DOHH2 (cell line): Measurements from ENCODE around the gene AGBL1.

Source experiments
- H3F3A ChIP-seq: fragments of 200-600 bp; sonication (generic), shearing (Covaris generic); 2 replicates; pipeline ENCODE4 v1.6.0; 2016; ENCODE audit warnings: antibody characterized with exemption, mild to moderate bottlenecking; ENCODE audit not compliant: control insufficient read depth, insufficient read depth
- H3K27ac ChIP-seq: fragments of 200-600 bp; sonication (generic); 2 replicates; pipeline ENCODE4 v1.5.1; 2014; ENCODE audit warnings: low read depth, mild to moderate bottlenecking, low read length, moderate library complexity
- H3K27me3 ChIP-seq: fragments of 200-600 bp; sonication (generic); 2 replicates; pipeline ENCODE4 v1.6.1; 2014; ENCODE audit warnings: mild to moderate bottlenecking, low read length, mixed read lengths; ENCODE audit not compliant: control insufficient read depth
- H3K36me3 ChIP-seq: fragments of 200-600 bp; sonication (generic); 2 replicates; pipeline ENCODE4 v1.6.1; 2014; ENCODE audit warnings: mild to moderate bottlenecking, low read length, moderate library complexity, mixed read lengths; ENCODE audit not compliant: control insufficient read depth
- H3K4me1 ChIP-seq: fragments of 200-600 bp; sonication (generic); 2 replicates; pipeline ENCODE4 v1.6.1; 2014; ENCODE audit warnings: mild to moderate bottlenecking, low read length, mixed read lengths; ENCODE audit not compliant: control insufficient read depth
- H3K4me2 ChIP-seq: fragments of 200-600 bp; sonication (generic); 2 replicates; pipeline ENCODE4 v1.6.0; 2014; ENCODE audit warnings: mild to moderate bottlenecking, low read length, moderate library complexity
- H3K4me3 ChIP-seq: fragments of 200-600 bp; sonication (generic); 2 replicates; pipeline ENCODE4 v1.5.1; 2014; ENCODE audit warnings: mild to moderate bottlenecking, low read length, mixed read lengths
- H3K79me2 ChIP-seq: fragments of 200-600 bp; sonication (generic); 2 replicates; pipeline ENCODE4 v1.6.1; 2014; ENCODE audit warnings: mild to moderate bottlenecking, low read length, mixed read lengths; ENCODE audit not compliant: control insufficient read depth
- H3K9me2 ChIP-seq: fragments of 200-600 bp; sonication (generic); replicated peaks from 2 replicates; pipeline ENCODE4 v1.6.1; 2014; ENCODE audit warnings: mild to moderate bottlenecking, low read length, mixed read lengths; ENCODE audit not compliant: control insufficient read depth
- H3K9me3 ChIP-seq: fragments of 200-600 bp; sonication (generic); 2 replicates; pipeline ENCODE4 v1.6.1; 2014; ENCODE audit warnings: antibody characterized with exemption, low read length, mixed read lengths; ENCODE audit not compliant: control insufficient read depth, insufficient read depth
- H4K20me1 ChIP-seq: fragments of 200-600 bp; sonication (generic); 2 replicates; pipeline ENCODE4 v1.6.0; 2014; ENCODE audit warnings: low read depth, mild to moderate bottlenecking, antibody characterized with exemption, low read length, moderate library complexity; ENCODE audit not compliant: control insufficient read depth, insufficient read depth
- EZH2phosphoT487 ChIP-seq: fragments of 200-600 bp; sonication (generic); IDR thresholded peaks from 2 replicates; pipeline ENCODE4 v1.6.1; 2017; ENCODE audit warnings: borderline replicate concordance, mild to moderate bottlenecking, antibody characterized with exemption, low read length, moderate library complexity, mixed read lengths
- TF ChIP-seq, protein P1 (sequence below): fragments of 200-600 bp; sonication (generic); IDR thresholded peaks from one replicate; pipeline ENCODE4 v1.5.1; 2014; ENCODE audit warnings: antibody characterized with exemption, mild to moderate bottlenecking, low read depth, low read length; ENCODE audit not compliant: poor library complexity, severe bottlenecking

The AGBL1 gene

DNA sequence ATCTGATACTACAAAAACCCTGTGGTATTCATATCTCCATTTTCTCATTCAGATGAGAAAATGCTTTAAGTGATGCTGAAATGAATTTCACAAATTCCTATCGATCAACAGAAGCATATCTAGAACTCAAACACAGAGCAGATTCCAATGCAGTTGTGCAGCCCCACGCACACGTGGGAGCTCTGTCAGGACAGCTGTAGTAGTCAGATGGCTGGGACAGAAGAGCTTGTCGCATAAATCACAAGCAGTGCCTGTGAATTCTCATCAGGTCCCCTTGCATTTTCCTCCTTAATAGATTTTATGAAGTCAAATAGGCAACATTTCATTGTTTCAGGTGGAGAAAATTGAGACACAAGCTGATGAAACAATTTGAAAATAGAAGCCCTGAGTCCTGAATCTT is 792.3 kb downstream of the AGBL1 start:
- H3K4me2 ChIP-seq: no peak overlapping the region
- no peak overlapping the region for H3K27ac ChIP-seq
- no peak overlapping the region for H3K4me3 ChIP-seq
- TF ChIP-seq EZH2phosphoT487: no peak
- TF ChIP-seq, protein P1, sequence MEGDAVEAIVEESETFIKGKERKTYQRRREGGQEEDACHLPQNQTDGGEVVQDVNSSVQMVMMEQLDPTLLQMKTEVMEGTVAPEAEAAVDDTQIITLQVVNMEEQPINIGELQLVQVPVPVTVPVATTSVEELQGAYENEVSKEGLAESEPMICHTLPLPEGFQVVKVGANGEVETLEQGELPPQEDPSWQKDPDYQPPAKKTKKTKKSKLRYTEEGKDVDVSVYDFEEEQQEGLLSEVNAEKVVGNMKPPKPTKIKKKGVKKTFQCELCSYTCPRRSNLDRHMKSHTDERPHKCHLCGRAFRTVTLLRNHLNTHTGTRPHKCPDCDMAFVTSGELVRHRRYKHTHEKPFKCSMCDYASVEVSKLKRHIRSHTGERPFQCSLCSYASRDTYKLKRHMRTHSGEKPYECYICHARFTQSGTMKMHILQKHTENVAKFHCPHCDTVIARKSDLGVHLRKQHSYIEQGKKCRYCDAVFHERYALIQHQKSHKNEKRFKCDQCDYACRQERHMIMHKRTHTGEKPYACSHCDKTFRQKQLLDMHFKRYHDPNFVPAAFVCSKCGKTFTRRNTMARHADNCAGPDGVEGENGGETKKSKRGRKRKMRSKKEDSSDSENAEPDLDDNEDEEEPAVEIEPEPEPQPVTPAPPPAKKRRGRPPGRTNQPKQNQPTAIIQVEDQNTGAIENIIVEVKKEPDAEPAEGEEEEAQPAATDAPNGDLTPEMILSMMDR: no peak
- no peaks in the 10 kb centered on the region for H3K27me3 ChIP-seq
- H3F3A ChIP-seq: no peaks in the 10 kb centered on the region
- H3K79me2 ChIP-seq: no peaks in the 10 kb centered on the region
- H3K9me3 ChIP-seq: no peaks in the 10 kb centered on the region
- H3K9me2 ChIP-seq: no peaks in the 10 kb centered on the region
- H3K36me3 ChIP-seq: no peaks in the 10 kb centered on the region
- H3K4me1 ChIP-seq: no peaks in the 10 kb centered on the region
- H4K20me1 ChIP-seq: no peaks in the 10 kb centered on the region

GRCh38 chr15:86872782-86873181 is 793.1 kb downstream of the AGBL1 start:
- H3K4me3 ChIP-seq: no peak overlapping the region
- H3K4me2 ChIP-seq: no peak overlapping the region
- no peaks in the 10 kb centered on the region for H3K79me2 ChIP-seq
- H4K20me1 ChIP-seq: no peaks in the 10 kb centered on the region
- H3K4me1 ChIP-seq: no peaks in the 10 kb centered on the region
- no peaks in the 10 kb centered on the region for H3K36me3 ChIP-seq
- H3K27ac ChIP-seq: no peak overlapping the region
- no peaks in the 10 kb centered on the region for H3K9me2 ChIP-seq
- H3K27me3 ChIP-seq: no peaks in the 10 kb centered on the region
- TF ChIP-seq, protein P1: no peak
- no peaks in the 10 kb centered on the region for H3K9me3 ChIP-seq
- H3F3A ChIP-seq: no peaks in the 10 kb centered on the region

DNA sequence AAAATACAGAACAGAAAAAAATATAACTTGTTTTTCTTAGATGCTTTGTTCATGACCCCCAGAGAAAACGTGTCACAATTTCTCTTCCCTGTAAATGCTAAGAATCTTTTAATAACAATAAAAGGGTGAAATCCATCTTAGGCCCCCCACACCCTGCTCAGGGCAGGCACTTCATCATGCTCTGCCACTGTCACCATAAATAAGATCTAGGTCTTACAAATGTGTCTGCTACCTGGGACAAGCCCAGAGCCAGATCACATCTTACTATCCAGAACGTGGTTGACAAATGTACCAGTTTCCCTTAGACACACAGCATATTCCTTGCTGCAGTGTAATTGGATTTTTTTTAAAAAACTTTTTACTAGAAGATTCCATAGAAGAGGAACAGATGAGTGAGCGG is 795.4 kb downstream of the AGBL1 start:
- H3K79me2 ChIP-seq: no peaks in the 10 kb centered on the region

More for the DNA sequence above, 795.4 kb downstream of the AGBL1 start:
- Histone ChIP-seq H3K4me2 (no peak overlapping the region), H3F3A (no peaks in the 10 kb centered on the region), H3K36me3 (no peaks in the 10 kb centered on the region), H3K4me1 (peaks cover 4% of the 10 kb centered on the region), H3K9me2 (no peaks in the 10 kb centered on the region), H3K27ac (no peak overlapping the region), H4K20me1 (no peaks in the 10 kb centered on the region), H3K9me3 (no peaks in the 10 kb centered on the region), H3K27me3 (no peaks in the 10 kb centered on the region), H3K4me3 (no peak overlapping the region)
- TF ChIP-seq, protein P1: no peak
- TF ChIP-seq EZH2phosphoT487: no peak
